HEK293 (cell line): ENCODE measurements around the gene COQ3.

Experiments used
- KLF8 ChIP-seq: fragments of 450-650 bp; formaldehyde crosslinking; IDR thresholded peaks from 2 replicates; pipeline ENCODE4 v1.5.1; 2016; ENCODE audit warnings: missing biosample characterization, missing genetic modification characterization
- PBX3 ChIP-seq: sonication (generic); formaldehyde crosslinking; IDR thresholded peaks from 2 replicates; pipeline ENCODE4 v1.8.1; 2022; ENCODE audit warnings: mild to moderate bottlenecking, moderate library complexity, missing genetic modification reagents
- PRDM4 ChIP-seq: fragments of 450-650 bp; formaldehyde crosslinking; IDR thresholded peaks from 2 replicates; pipeline ENCODE4 v1.5.1; 2017; ENCODE audit warnings: missing biosample characterization, missing genetic modification characterization
- SCRT2 ChIP-seq: fragments of 450-650 bp; formaldehyde crosslinking; IDR thresholded peaks from 2 replicates; pipeline ENCODE4 v1.5.1; 2016; ENCODE audit warnings: missing biosample characterization, missing genetic modification characterization
- ZBTB20 ChIP-seq: fragments of 450-650 bp; formaldehyde crosslinking; IDR thresholded peaks from 2 replicates; pipeline ENCODE4 v1.5.1; 2016; ENCODE audit warnings: missing biosample characterization, missing genetic modification characterization
- ZBTB48 ChIP-seq: fragments of 450-650 bp; formaldehyde crosslinking; IDR thresholded peaks from 2 replicates; pipeline ENCODE4 v1.5.1; 2016; ENCODE audit warnings: missing biosample characterization, missing genetic modification characterization
- ZFHX2 ChIP-seq: fragments of 450-650 bp; formaldehyde crosslinking; conservative IDR thresholded peaks from 2 replicates; pipeline ENCODE4 v1.5.1; 2016; ENCODE audit warnings: missing biosample characterization, missing genetic modification characterization
- ZNF138 ChIP-seq: fragments of 450-650 bp; formaldehyde crosslinking; IDR thresholded peaks from 2 replicates; pipeline ENCODE4 v1.5.1; 2016; ENCODE audit warnings: missing biosample characterization, missing genetic modification characterization, borderline replicate concordance
- ZNF518A ChIP-seq: fragments of 450-650 bp; formaldehyde crosslinking; conservative IDR thresholded peaks from 2 replicates; pipeline ENCODE4 v1.5.1; 2016; ENCODE audit warnings: low read depth, missing biosample characterization, missing genetic modification characterization
- ZNF677 ChIP-seq: fragments of 450-650 bp; IDR thresholded peaks from 2 replicates; pipeline ENCODE4 v1.5.0; 2018; ENCODE audit warnings: missing biosample characterization, mild to moderate bottlenecking, missing genetic modification characterization, moderate library complexity
- TF ChIP-seq, protein P1 (sequence below): IDR thresholded peaks from 2 replicates; pipeline ENCODE4 v1.6.1; 2011; ENCODE audit warnings: mild to moderate bottlenecking, low read depth, low read length, borderline replicate concordance
- TF ChIP-seq, protein P2 (sequence below): fragments of 450-650 bp; formaldehyde crosslinking; IDR thresholded peaks from 2 replicates; pipeline ENCODE4 v1.5.1; 2017; ENCODE audit warnings: missing biosample characterization, missing genetic modification characterization
- TF ChIP-seq, protein P3 (sequence below): fragments of 450-650 bp; formaldehyde crosslinking; IDR thresholded peaks from 2 replicates; pipeline ENCODE4 v1.5.1; 2016; ENCODE audit warnings: missing biosample characterization, missing genetic modification characterization

The COQ3 gene

GRCh38 chr6:99341862-99342455 is 52.0 kb downstream of the COQ3 start (continued):
- no peak for TF ChIP-seq ZNF518A (tag by site-specific recombination)
- TF ChIP-seq KLF8 (tag by site-specific recombination): no peak
- no peak for TF ChIP-seq PRDM4
- TF ChIP-seq, protein P1, sequence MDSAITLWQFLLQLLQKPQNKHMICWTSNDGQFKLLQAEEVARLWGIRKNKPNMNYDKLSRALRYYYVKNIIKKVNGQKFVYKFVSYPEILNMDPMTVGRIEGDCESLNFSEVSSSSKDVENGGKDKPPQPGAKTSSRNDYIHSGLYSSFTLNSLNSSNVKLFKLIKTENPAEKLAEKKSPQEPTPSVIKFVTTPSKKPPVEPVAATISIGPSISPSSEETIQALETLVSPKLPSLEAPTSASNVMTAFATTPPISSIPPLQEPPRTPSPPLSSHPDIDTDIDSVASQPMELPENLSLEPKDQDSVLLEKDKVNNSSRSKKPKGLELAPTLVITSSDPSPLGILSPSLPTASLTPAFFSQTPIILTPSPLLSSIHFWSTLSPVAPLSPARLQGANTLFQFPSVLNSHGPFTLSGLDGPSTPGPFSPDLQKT: no peak
- TF ChIP-seq PBX3 (CRISPR knock-in tag): no peak
- no peak for TF ChIP-seq SCRT2 (tag by site-specific recombination)
- no peak for TF ChIP-seq ZNF138
- TF ChIP-seq ZNF677 (tag by site-specific recombination): no peak
- TF ChIP-seq, protein P2, sequence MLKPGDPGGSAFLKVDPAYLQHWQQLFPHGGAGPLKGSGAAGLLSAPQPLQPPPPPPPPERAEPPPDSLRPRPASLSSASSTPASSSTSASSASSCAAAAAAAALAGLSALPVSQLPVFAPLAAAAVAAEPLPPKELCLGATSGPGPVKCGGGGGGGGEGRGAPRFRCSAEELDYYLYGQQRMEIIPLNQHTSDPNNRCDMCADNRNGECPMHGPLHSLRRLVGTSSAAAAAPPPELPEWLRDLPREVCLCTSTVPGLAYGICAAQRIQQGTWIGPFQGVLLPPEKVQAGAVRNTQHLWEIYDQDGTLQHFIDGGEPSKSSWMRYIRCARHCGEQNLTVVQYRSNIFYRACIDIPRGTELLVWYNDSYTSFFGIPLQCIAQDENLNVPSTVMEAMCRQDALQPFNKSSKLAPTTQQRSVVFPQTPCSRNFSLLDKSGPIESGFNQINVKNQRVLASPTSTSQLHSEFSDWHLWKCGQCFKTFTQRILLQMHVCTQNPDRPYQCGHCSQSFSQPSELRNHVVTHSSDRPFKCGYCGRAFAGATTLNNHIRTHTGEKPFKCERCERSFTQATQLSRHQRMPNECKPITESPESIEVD (tag by site-specific recombination): no peak
- TF ChIP-seq ZBTB48: no peak
- TF ChIP-seq ZFHX2 (tag by site-specific recombination): no peak
- TF ChIP-seq ZBTB20 (tag by site-specific recombination): no peak
- TF ChIP-seq, protein P3, sequence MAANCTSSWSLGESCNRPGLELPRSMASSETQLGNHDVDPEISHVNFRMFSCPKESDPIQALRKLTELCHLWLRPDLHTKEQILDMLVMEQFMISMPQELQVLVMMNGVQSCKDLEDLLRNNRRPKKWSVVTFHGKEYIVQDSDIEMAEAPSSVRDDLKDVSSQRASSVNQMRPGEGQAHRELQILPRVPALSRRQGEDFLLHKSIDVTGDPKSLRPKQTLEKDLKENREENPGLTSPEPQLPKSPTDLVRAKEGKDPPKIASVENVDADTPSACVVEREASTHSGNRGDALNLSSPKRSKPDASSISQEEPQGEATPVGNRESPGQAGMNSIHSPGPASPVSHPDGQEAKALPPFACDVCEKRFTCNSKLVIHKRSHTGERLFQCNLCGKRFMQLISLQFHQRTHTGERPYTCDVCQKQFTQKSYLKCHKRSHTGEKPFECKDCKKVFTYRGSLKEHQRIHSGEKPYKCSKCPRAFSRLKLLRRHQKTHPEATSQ (tag by site-specific recombination): no peak
- TF ChIP-seq, all 188 proteins: peak for 0
